Activated CD4-positive, alpha-beta T cell treated with anti-CD3 and anti-CD28 coated beads for 36 hours (primary cell): ENCODE data around the gene TCF19. TPM values are rescaled to one million over a fixed set of nuclear protein-coding genes. Genes with fewer than 3 reads are reported as not detected.

Experiments
- ATAC-seq: fragments of 200-7000 bp; cut with Tn5 transposase; one replicate; pipeline ENCODE4 v1.10.0; 2021; ENCODE audit warnings: mild to moderate bottlenecking, moderate library complexity
- CTCF ChIA-PET: fragments of 350-600 bp; sonication (Branson Sonifier 250); formaldehyde crosslinking; loops from one replicate; lab custom pipeline; 2021; ENCODE audit warnings: antibody characterized with exemption; lab: Charles Lee
- POLR2A ChIA-PET: fragments of 350-600 bp; sonication (Branson Sonifier 250); formaldehyde crosslinking; loops from one replicate; lab custom pipeline; 2021; ENCODE audit warnings: antibody characterized with exemption, inconsistent platforms; lab: Charles Lee
- DNase-seq: peaks from one replicate; pipeline ENCODE4 v3.0.0-alpha.2; 2020
- H3K27ac Mint-ChIP-seq: one replicate; pipeline ENCODE4 v1.8.0; 2021; ENCODE audit warnings: mixed read lengths
- H3K27me3 Mint-ChIP-seq: one replicate; pipeline ENCODE4 v1.8.0; 2021; ENCODE audit warnings: mixed read lengths
- H3K36me3 Mint-ChIP-seq: one replicate; pipeline ENCODE4 v1.8.0; 2021; ENCODE audit warnings: low read depth, mixed read lengths
- H3K4me1 Mint-ChIP-seq: one replicate; pipeline ENCODE4 v1.8.0; 2021; ENCODE audit warnings: mixed read lengths
- H3K4me3 Mint-ChIP-seq: one replicate; pipeline ENCODE4 v1.8.0; 2021; ENCODE audit warnings: mild to moderate bottlenecking, moderate library complexity, mixed read lengths
- H3K9me3 Mint-ChIP-seq: one replicate; pipeline ENCODE4 v1.8.0; 2021; ENCODE audit warnings: low read depth, mixed read lengths
- intact Hi-C, 2 experiments: fragments of 100-400 bp; cut with DNase I in 1 of 2; cut with micrococcal nuclease in 1 of 2; formaldehyde crosslinking; loops; one replicate each; pipeline versions ENCODE4 v1.14.2 to v1.15.1; 2022 to 2024; cut with DNase I, micrococcal nuclease
- total RNA-seq, 2 experiments: library from RNA; stranded (reverse); gene quantifications; one replicate each; pipeline ENCODE4 v1.2.3, GENCODE V29; 2021

TCF19 gene
- total RNA-seq, 2 experiments from 2014 or later: 82.6 to 88.0 TPM

- Mint-ChIP-seq H3K36me3 (no peaks in the 10 kb centered on the region), H3K4me1 (peaks cover 2% of the 10 kb centered on the region), H3K27me3 (peaks cover 2% of the 10 kb centered on the region), H3K9me3 (no peaks in the 10 kb centered on the region), H3K4me3 (no peak overlapping the region), H3K27ac (no peak overlapping the region)
- DNase-seq (no peak), ATAC-seq (no peak)
- ChIA-PET CTCF (interaction anchor here (0.7 to 1.6 kb wide), 3 partner anchors 13 to 155 kb away, joined by 3 read pairs; no protein-coding TSS in a partner anchor), POLR2A (no interaction called here)
- intact Hi-C loops: no loop called here
Measured at GRCh38 chr6:31130751-31131150, 27.6 kb upstream of the TCF19 start.

- intact Hi-C loops: no loop called here
- ChIA-PET CTCF (interaction anchor here (0.6 to 1.2 kb wide), 5 partner anchors 12 to 788 kb away, joined by 3 read pairs; no protein-coding TSS in a partner anchor), POLR2A (no interaction called here)
- Mint-ChIP-seq H3K36me3 (no peaks in the 10 kb centered on the region), H3K4me1 (peaks cover 2% of the 10 kb centered on the region), H3K4me3 (no peak overlapping the region), H3K9me3 (no peaks in the 10 kb centered on the region), H3K27me3 (peaks cover 2% of the 10 kb centered on the region), H3K27ac (no peak overlapping the region)
- ATAC-seq (no peak), DNase-seq (no peak)
Measured at GRCh38 chr6:31131595-31131994, 26.8 kb upstream of the TCF19 start.

GRCh38 chr6:31132806-31133205, 25.6 kb upstream of the TCF19 start:
- Mint-ChIP-seq H3K27me3 (peaks cover 2% of the 10 kb centered on the region), H3K36me3 (no peaks in the 10 kb centered on the region), H3K4me3 (no peak overlapping the region), H3K4me1 (peaks cover 7% of the 10 kb centered on the region), H3K9me3 (no peaks in the 10 kb centered on the region), H3K27ac (no peak overlapping the region)
- intact Hi-C loops: no loop called here
- DNase-seq (no peak), ATAC-seq (no peak)
- ChIA-PET CTCF (interaction anchor here (0.5 to 1.6 kb wide), 6 partner anchors 10 to 722 kb away, joined by 3 to 6 read pairs (median 4); no protein-coding TSS in a partner anchor), POLR2A (no interaction called here)

- CTCF ChIA-PET: interaction anchor here (0.6 to 2.9 kb wide), 8 partner anchors 8 to 235 kb away, joined by 3 to 12 read pairs (median 4); no protein-coding TSS in a partner anchor
Measured at GRCh38 chr6:31135710-31136109, 22.7 kb upstream of the TCF19 start.

DNA sequence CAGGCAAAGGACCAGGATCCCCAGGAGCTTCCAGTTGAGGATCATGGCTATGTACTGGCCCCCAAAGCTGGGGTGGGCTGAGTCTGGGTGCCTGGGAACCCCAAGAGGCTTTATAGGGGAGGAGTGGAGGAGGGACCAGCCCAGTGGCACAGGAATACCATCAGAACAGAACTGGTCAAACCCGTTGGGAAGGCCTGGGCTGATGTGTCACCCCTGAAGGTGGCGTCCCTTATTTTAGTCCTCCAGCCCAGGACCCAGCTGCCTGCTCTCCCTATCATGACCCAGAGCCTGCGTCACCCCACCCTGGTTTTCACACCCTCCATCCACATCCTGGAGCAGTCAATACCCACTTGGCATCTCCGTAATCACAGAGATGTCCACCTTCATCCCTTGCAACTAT, 19.4 kb upstream of the TCF19 start, which contains the start of gene PSORS1C2:
TSS of gene PSORS1C2 (minus strand) at position 85 of the 400 bp plus-strand sequence. CDS start at position 45, 40 bp downstream.
- Mint-ChIP-seq H3K27ac (no peak within 1 kb of the TSS), H3K36me3 (peaks cover 3% of the 10 kb centered on the region), H3K27me3 (no peaks in the 10 kb centered on the region), H3K4me3 (no peak within 1 kb of the TSS), H3K9me3 (no peaks in the 10 kb centered on the region), H3K4me1 (peaks cover 6% of the 10 kb centered on the region)
- intact Hi-C loops: no loop called here
- DNase-seq (no peak), ATAC-seq (no peak)
- ChIA-PET CTCF (interaction anchor here (0.7 to 1.7 kb wide), 8 partner anchors 9 to 228 kb away, joined by 3 to 6 read pairs (median 3); no protein-coding TSS in a partner anchor), POLR2A (no interaction called here)

More at GRCh38 chr6:31135710-31136109, 22.7 kb upstream of the TCF19 start:
- DNase-seq (no peak), ATAC-seq (no peak)
- Mint-ChIP-seq H3K4me1 (peaks cover 6% of the 10 kb centered on the region), H3K27me3 (no peaks in the 10 kb centered on the region), H3K27ac (no peak overlapping the region), H3K4me3 (no peak overlapping the region), H3K9me3 (no peaks in the 10 kb centered on the region), H3K36me3 (no peaks in the 10 kb centered on the region)
- POLR2A ChIA-PET: no interaction called here
- intact Hi-C loops: loop anchor here (2.0 kb wide), 2 partner anchors 231 to 239 kb away; no protein-coding TSS in a partner anchor

- Mint-ChIP-seq H3K4me1 (peaks cover 6% of the 10 kb centered on the region), H3K4me3 (no peak overlapping the region), H3K36me3 (peaks cover 6% of the 10 kb centered on the region), H3K27me3 (no peaks in the 10 kb centered on the region), H3K27ac (no peak overlapping the region), H3K9me3 (no peaks in the 10 kb centered on the region)
- POLR2A ChIA-PET: no interaction called here
- DNase-seq: no peak
- intact Hi-C loops: no loop called here
- ATAC-seq: no peak
- CTCF ChIA-PET: interaction anchor here (1.1 to 1.7 kb wide), 2 partner anchors 21 to 53 kb away, joined by 3 to 5 read pairs; no protein-coding TSS in a partner anchor
Measured at GRCh38 chr6:31139599-31139998, 18.8 kb upstream of the TCF19 start.

DNA sequence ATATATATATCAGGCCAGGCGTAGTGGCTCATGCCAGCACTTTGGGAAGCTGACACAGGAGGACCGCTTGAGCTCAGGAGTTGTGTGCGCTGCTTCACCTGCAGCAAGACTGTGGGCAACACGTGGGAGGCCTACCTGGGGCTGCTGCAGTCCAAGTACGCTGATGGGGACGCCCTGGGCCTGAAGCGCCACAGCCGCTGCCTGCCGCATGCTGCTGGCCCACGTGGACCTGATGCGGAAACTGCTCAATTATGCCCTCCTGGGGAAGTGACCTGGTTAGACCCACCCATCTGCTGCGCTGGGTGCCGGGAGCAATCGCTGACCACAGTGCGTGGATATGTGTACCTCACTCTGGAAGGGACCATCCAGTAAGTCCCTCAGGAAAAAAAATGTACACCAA, 17.7 kb upstream of the TCF19 start:
- intact Hi-C loops: no loop called here
- POLR2A ChIA-PET: no interaction called here

GRCh38 chr6:31142361-31142761, 16.0 kb upstream of the TCF19 start:
- no peak overlapping the region for H3K4me3 Mint-ChIP-seq
- no peaks in the 10 kb centered on the region for H3K27me3 Mint-ChIP-seq
- ChIA-PET CTCF (interaction anchor here (0.6 kb wide), 1 partner anchor 1103 kb away, joined by 3 read pairs; no protein-coding TSS in a partner anchor), POLR2A (no interaction called here)
- H3K27ac Mint-ChIP-seq: no peak overlapping the region
- peaks cover 16% of the 10 kb centered on the region for H3K36me3 Mint-ChIP-seq
- H3K4me1 Mint-ChIP-seq: peaks cover 6% of the 10 kb centered on the region
- ATAC-seq (no peak), DNase-seq (no peak)
- intact Hi-C loops: no loop called here
- H3K9me3 Mint-ChIP-seq: no peaks in the 10 kb centered on the region

More for the DNA sequence above, 17.7 kb upstream of the TCF19 start:
- DNase-seq (no peak), ATAC-seq (no peak)
- CTCF ChIA-PET: no interaction called here
- Mint-ChIP-seq H3K4me1 (peaks cover 6% of the 10 kb centered on the region), H3K27ac (no peak overlapping the region), H3K9me3 (no peaks in the 10 kb centered on the region), H3K36me3 (peaks cover 13% of the 10 kb centered on the region), H3K27me3 (no peaks in the 10 kb centered on the region), H3K4me3 (no peak overlapping the region)

DNA sequence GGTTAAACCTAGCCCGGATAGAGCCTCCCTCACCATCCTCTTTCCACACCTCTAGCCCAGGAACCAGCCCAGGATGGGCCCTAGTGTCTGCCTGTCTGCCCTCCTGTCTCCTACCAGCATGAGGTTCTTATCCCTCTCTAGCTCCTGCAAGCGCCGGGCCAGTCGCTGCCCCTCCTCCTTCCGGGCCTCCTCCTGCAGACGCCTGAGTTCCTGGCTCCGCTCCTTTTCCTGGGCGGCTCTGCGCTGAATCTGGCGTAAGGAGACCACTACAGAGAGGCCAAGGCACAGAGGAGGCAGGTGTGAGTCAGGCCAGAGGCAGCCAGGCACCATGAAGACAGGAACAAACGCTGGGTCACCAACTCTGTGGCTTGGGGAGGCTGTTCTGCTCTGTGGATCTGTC, 15.2 kb upstream of the TCF19 start:
- Mint-ChIP-seq H3K36me3 (peaks cover 16% of the 10 kb centered on the region), H3K27me3 (no peaks in the 10 kb centered on the region), H3K27ac (no peak overlapping the region), H3K4me3 (no peak overlapping the region), H3K9me3 (no peaks in the 10 kb centered on the region), H3K4me1 (no peaks in the 10 kb centered on the region)
- DNase-seq (no peak), ATAC-seq (no peak)
- POLR2A ChIA-PET: no interaction called here
- CTCF ChIA-PET: interaction anchor here (0.6 to 1.0 kb wide), 2 partner anchors 12 to 1104 kb away, joined by 3 read pairs; no protein-coding TSS in a partner anchor
- intact Hi-C loops: no loop called here

DNA sequence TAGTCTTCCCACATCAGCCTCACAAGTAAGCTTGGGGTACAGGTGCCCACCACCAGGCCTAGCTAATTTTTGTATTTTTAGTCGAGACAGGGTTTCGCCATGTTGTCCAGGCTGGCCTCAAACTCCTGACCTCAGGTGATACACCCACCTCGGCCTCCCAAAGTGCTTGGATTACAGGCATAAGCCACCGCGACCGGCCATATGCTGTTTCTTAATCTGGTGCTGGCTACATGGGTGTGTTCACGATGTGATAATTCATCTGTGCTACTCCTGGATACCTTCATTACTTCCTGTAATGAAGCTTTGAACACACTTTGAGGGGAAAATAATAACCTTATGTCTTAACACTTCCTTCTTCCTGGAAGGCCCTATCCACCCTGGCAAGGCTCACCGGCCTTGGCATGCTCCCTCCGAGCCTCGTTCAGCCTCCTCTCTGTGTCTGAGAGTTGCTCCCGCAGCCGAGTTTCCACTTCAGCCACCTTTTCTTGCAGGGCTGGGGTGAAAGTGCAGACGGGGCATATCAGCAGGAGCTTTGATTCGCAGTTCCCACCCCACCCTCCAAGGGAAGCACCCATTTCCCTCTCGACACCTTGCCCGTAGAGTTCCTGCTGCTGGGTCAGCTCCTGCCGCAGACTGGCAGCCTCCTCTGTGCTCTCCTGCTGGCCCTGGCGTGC, 14.0 kb upstream of the TCF19 start:
- POLR2A ChIA-PET: no interaction called here

DNA sequence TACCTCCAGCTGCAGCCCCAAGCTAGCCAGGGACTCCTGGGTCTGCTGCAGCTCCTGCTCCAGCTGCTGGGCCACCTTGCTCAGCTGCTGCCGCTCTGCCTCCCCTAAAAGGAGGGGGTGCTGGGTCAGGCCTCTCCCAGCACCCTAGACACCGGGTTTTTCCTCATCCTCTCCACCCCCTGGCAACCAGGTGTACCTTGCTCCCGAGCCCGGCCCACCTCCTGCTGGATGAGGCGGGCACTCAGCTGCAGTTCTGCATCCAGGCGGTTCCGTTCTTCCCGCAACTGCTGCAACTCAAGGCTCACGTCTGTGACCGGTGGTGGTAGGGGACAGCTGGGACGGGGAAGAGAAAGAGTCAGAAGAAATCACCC, 13.4 kb upstream of the TCF19 start:
- H3K4me3 Mint-ChIP-seq: no peak overlapping the region
- ChIA-PET POLR2A (interaction anchor here (1.0 kb wide), 1 partner anchor 53 kb away, joined by 4 read pairs; no protein-coding TSS in a partner anchor), CTCF (interaction anchor here (0.6 to 2.9 kb wide), 4 partner anchors 17 to 307 kb away, joined by 3 to 15 read pairs (median 4); no protein-coding TSS in a partner anchor)
- intact Hi-C loops: no loop called here
- H3K27me3 Mint-ChIP-seq: no peaks in the 10 kb centered on the region
- H3K4me1 Mint-ChIP-seq: no peaks in the 10 kb centered on the region
- no peak for DNase-seq
- peaks cover 18% of the 10 kb centered on the region for H3K36me3 Mint-ChIP-seq
- ATAC-seq: no peak
- no peak overlapping the region for H3K27ac Mint-ChIP-seq
- no peaks in the 10 kb centered on the region for H3K9me3 Mint-ChIP-seq

More for the DNA sequence above, 14.0 kb upstream of the TCF19 start:
- intact Hi-C loops: no loop called here
- H3K27me3 Mint-ChIP-seq: no peaks in the 10 kb centered on the region
- H3K4me1 Mint-ChIP-seq: no peaks in the 10 kb centered on the region
- CTCF ChIA-PET: interaction anchor here (0.6 to 2.9 kb wide), 3 partner anchors 13 to 307 kb away, joined by 3 to 15 read pairs (median 3); no protein-coding TSS in a partner anchor
- no peaks in the 10 kb centered on the region for H3K9me3 Mint-ChIP-seq
- peaks cover 16% of the 10 kb centered on the region for H3K36me3 Mint-ChIP-seq
- DNase-seq (no peak), ATAC-seq (no peak)
- no peak overlapping the region for H3K4me3 Mint-ChIP-seq
- no peak overlapping the region for H3K27ac Mint-ChIP-seq
